HCT116 (cell line): Measurements from ENCODE around the gene PIK3CB. TPM values are rescaled to one million over a fixed set of nuclear protein-coding genes. Genes with fewer than 3 reads are reported as not detected.

Experiments used
- ATAC-seq: fragments of 200-7000 bp; cut with Tn5 transposase; 2 replicates; pipeline ENCODE4 v1.9.1; 2020; ENCODE audit warnings: mild to moderate bottlenecking, moderate library complexity
- BruUV-seq: library from RNA; stranded (reverse); fragments of 400-500 nt; replicated peaks from 2 replicates; lab custom pipeline; 2021; lab: Mats Ljungman, UMichigan
- CTCF ChIA-PET: fragments of 300-600 bp; sonication (Branson Sonifier 250); formaldehyde crosslinking; loops from one replicate; lab custom pipeline; 2021; ENCODE audit warnings: antibody characterized with exemption; lab: Charles Lee
- POLR2A ChIA-PET: fragments of 300-600, 350-600 bp; sonication (Branson Sonifier 250); formaldehyde crosslinking; loops from one replicate; lab custom pipeline; 2021; ENCODE audit warnings: antibody characterized with exemption; lab: Charles Lee
- RAD21 ChIA-PET, 2 experiments: fragments of 300-600 bp; sonication (Branson Sonifier 250); formaldehyde crosslinking; loops; one replicate each; lab custom pipeline; 2023; ENCODE audit warnings: low total read pairs in 2 of 2; ENCODE audit not compliant: uncharacterized antibody in 2 of 2, unreplicated experiment in 2 of 2, low non-redundant PET in 1 of 2; lab: Charles Lee
- DNase-seq: peaks from one replicate; pipeline ENCODE4 v3.0.0-alpha.2; 2010; ENCODE audit warnings: low read depth, low spot score
- H2AFZ ChIP-seq: fragments of 200-600 bp; shearing (Covaris generic), sonication (generic); 2 replicates; pipeline ENCODE4 v1.6.1; 2017; ENCODE audit warnings: low read depth, mixed run types, mixed read lengths, antibody characterized with exemption, low read length; ENCODE audit not compliant: poor library complexity, severe bottlenecking
- H3K27ac ChIP-seq: 2 replicates; pipeline ENCODE4 v1.5.1; 2012; ENCODE audit warnings: low read depth, low read length
- H3K27me3 ChIP-seq: fragments of 200-600 bp; sonication (generic); 2 replicates; pipeline ENCODE4 v1.6.1; 2016; ENCODE audit warnings: mixed run types, low read length, mixed read lengths; ENCODE audit not compliant: insufficient read depth
- H3K36me3 ChIP-seq, 2 experiments: fragments of 200-500 bp in 1 of 2; fragments of 200-600 bp in 1 of 2; sonication (Bioruptor generic) in 1 of 2; sonication (generic) in 1 of 2; 2 replicates each; pipeline versions ENCODE4 v1.5.1 to v1.6.1; 2014 to 2016; ENCODE audit warnings: low read length in 2 of 2, inconsistent platforms in 1 of 2, mixed read lengths in 1 of 2, mixed run types in 1 of 2; ENCODE audit not compliant: insufficient read depth in 2 of 2, control insufficient read depth in 1 of 2
- H3K4me1 ChIP-seq, 2 experiments: fragments of 200-600 bp in 1 of 2; sonication (generic) in 1 of 2; 2 replicates each; pipeline versions ENCODE4 v1.5.1 to v1.6.1; 2012 to 2017; ENCODE audit warnings: low read length in 2 of 2, inconsistent platforms in 1 of 2, mild to moderate bottlenecking in 1 of 2, mixed read lengths in 1 of 2, mixed run types in 1 of 2, moderate library complexity in 1 of 2; ENCODE audit not compliant: insufficient read depth in 2 of 2, control insufficient read depth in 1 of 2
- H3K4me2 ChIP-seq: fragments of 200-600 bp; sonication (generic); 2 replicates; pipeline ENCODE4 v1.6.1; 2017; ENCODE audit warnings: mixed run types, low read length, mixed read lengths
- H3K4me3 ChIP-seq, 2 experiments: fragments of 200-600 bp in 1 of 2; sonication (generic) in 1 of 2; replicated peaks in 1 of 2; 2 replicates each; pipeline ENCODE4 v1.5.1; 2011 to 2016; ENCODE audit warnings: low read length in 2 of 2, control low read depth in 1 of 2, low read depth in 1 of 2, mild to moderate bottlenecking in 1 of 2, mixed read lengths in 1 of 2, mixed run types in 1 of 2
- H3K79me2 ChIP-seq: fragments of 200-600 bp; sonication (generic); 2 replicates; pipeline ENCODE4 v1.6.1; 2017; ENCODE audit warnings: mild to moderate bottlenecking, mixed run types, low read length, moderate library complexity, mixed read lengths; ENCODE audit not compliant: insufficient read depth
- H3K9ac ChIP-seq: fragments of 200-600 bp; sonication (generic); 2 replicates; pipeline ENCODE4 v1.6.1; 2016; ENCODE audit warnings: low read length, mixed read lengths
- H3K9me2 ChIP-seq: fragments of 200-600 bp; sonication (generic), shearing (Covaris generic); 2 replicates; pipeline ENCODE4 v1.6.1; 2017; ENCODE audit warnings: mixed run types, mild to moderate bottlenecking, moderate library complexity; ENCODE audit not compliant: insufficient read depth
- H3K9me3 ChIP-seq, 2 experiments: fragments of 200-500 bp in 1 of 2; fragments of 200-600 bp in 1 of 2; sonication (Bioruptor generic) in 1 of 2; sonication (generic) in 1 of 2; 2 replicates each; pipeline ENCODE4 v1.6.1; 2014 to 2017; ENCODE audit warnings: low read length in 2 of 2, mixed read lengths in 2 of 2, inconsistent platforms in 1 of 2, low read depth in 1 of 2, mild to moderate bottlenecking in 1 of 2, mixed run types in 1 of 2, moderate library complexity in 1 of 2; ENCODE audit not compliant: control insufficient read depth in 1 of 2, insufficient read depth in 1 of 2
- H4K20me1 ChIP-seq: fragments of 200-600 bp; sonication (generic), shearing (Covaris generic); 2 replicates; pipeline ENCODE4 v1.6.1; 2017; ENCODE audit warnings: mixed run types, mild to moderate bottlenecking, moderate library complexity; ENCODE audit not compliant: insufficient read depth
- ATF3 ChIP-seq: IDR thresholded peaks from 2 replicates; pipeline ENCODE4 v1.6.1; 2012
- CBX3 ChIP-seq: IDR thresholded peaks from 2 replicates; pipeline ENCODE4 v1.6.1; 2012; ENCODE audit warnings: low read depth
- CEBPB ChIP-seq: IDR thresholded peaks from 2 replicates; pipeline ENCODE4 v1.6.1; 2012; ENCODE audit warnings: low read depth
- EGR1 ChIP-seq: IDR thresholded peaks from 2 replicates; pipeline ENCODE4 v1.6.1; 2012; ENCODE audit warnings: low read depth
- ELF1 ChIP-seq: IDR thresholded peaks from 2 replicates; pipeline ENCODE4 v1.6.1; 2012; ENCODE audit warnings: low read depth, borderline replicate concordance
- EZH2 ChIP-seq: fragments of 200-600 bp; sonication (generic); IDR thresholded peaks from 2 replicates; pipeline ENCODE4 v1.6.1; 2017; ENCODE audit warnings: antibody characterized with exemption, mixed run types
- EZH2phosphoT487 ChIP-seq: fragments of 200-600 bp; IDR thresholded peaks from 2 replicates; pipeline ENCODE4 v1.6.1; 2018; ENCODE audit warnings: antibody characterized with exemption, borderline replicate concordance
- FOSL1 ChIP-seq: IDR thresholded peaks from 2 replicates; pipeline ENCODE4 v1.6.1; 2012; ENCODE audit warnings: low read depth
- POLR2AphosphoS5 ChIP-seq: IDR thresholded peaks from 2 replicates; pipeline ENCODE4 v1.6.1; 2011; ENCODE audit warnings: mild to moderate bottlenecking, low read depth, low read length, moderate library complexity
- RAD21 ChIP-seq: IDR thresholded peaks from 2 replicates; pipeline ENCODE4 v1.6.1; 2012; ENCODE audit warnings: low read depth, mild to moderate bottlenecking
- REST ChIP-seq: IDR thresholded peaks from 2 replicates; pipeline ENCODE4 v1.6.1; 2012; ENCODE audit warnings: low read depth
- TCF7L2 ChIP-seq: IDR thresholded peaks from 2 replicates; pipeline ENCODE4 v1.7.0; 2011; ENCODE audit warnings: borderline replicate concordance, inconsistent platforms; ENCODE audit not compliant: insufficient read depth, insufficient read length; ENCODE audit errors: extremely low read depth
- YY1 ChIP-seq: IDR thresholded peaks from 2 replicates; pipeline ENCODE4 v1.6.1; 2011; ENCODE audit warnings: low read length, low read depth, moderate library complexity, mild to moderate bottlenecking; ENCODE audit not compliant: insufficient replicate concordance; ENCODE audit errors: extremely low read depth
- ZBTB33 ChIP-seq: IDR thresholded peaks from 2 replicates; pipeline ENCODE4 v1.6.1; 2011; ENCODE audit warnings: mild to moderate bottlenecking, low read length, moderate library complexity; ENCODE audit not compliant: insufficient replicate concordance; ENCODE audit errors: extremely low read depth
- ZFX ChIP-seq: fragments of 450-650 bp; IDR thresholded peaks from 2 replicates; pipeline ENCODE4 v1.6.1; 2017
- ZNF274 ChIP-seq: fragments of 200-500 bp; sonication (Bioruptor generic); IDR thresholded peaks from 2 replicates; pipeline ENCODE4 v1.6.1; 2014; ENCODE audit warnings: mild to moderate bottlenecking, low read depth, low read length, inconsistent platforms
- intact Hi-C: fragments of 100-400 bp; cut with micrococcal nuclease; formaldehyde crosslinking; loops from 2 replicates; pipeline ENCODE4 v1.10.0; 2022
- total RNA-seq: library from RNA; stranded (reverse); gene quantifications from one replicate; pipeline ENCODE4 v1.2.1, GENCODE V29; 2021; ENCODE audit not compliant: unreplicated experiment

PIK3CB gene
- total RNA-seq, 1 experiment from 2014 or later: 44.3 TPM

- BruUV-seq: no TSS peak
Observed at GRCh38 chr3:138692152-138692551, 142.6 kb downstream of the PIK3CB start.

More at GRCh38 chr3:138692152-138692551, 142.6 kb downstream of the PIK3CB start:
- no peak for ATAC-seq
- RAD21 ChIA-PET: no interaction called here
- no peak overlapping the region for H3K4me3 ChIP-seq
- no peak overlapping the region for H3K4me2 ChIP-seq
- H4K20me1 ChIP-seq: no peaks in the 10 kb centered on the region
- H3K9me2 ChIP-seq: no peaks in the 10 kb centered on the region
- peaks cover 13 to 14% of the 10 kb centered on the region in 2 experiments for H3K4me1 ChIP-seq
- POLR2A ChIA-PET: no interaction called here
- H3K9ac ChIP-seq: no peak overlapping the region
- H3K36me3 ChIP-seq: no peaks in the 10 kb centered on the region; a peak in 1 of 4 replicates
- no peak overlapping the region for H2AFZ ChIP-seq
- no peaks in the 10 kb centered on the region for H3K79me2 ChIP-seq
- intact Hi-C loops: loop anchor here (10.0 kb wide), 2 partner anchors 217 to 507 kb away; partner anchors contain the start of gene ARMC8
- TF ChIP-seq RAD21 (no peak), FOSL1 (no peak), EGR1 (no peak), ZFX (no peak), REST (no peak), CBX3 (no peak), EZH2 (no peak), ZNF274 (no peak), YY1 (no peak), EZH2phosphoT487 (no peak), TCF7L2 (no peak), ATF3 (no peak), ZBTB33 (no peak), ELF1 (no peak), CEBPB (no peak), POLR2AphosphoS5 (no peak)
- CTCF ChIA-PET: interaction anchor here (1.5 kb wide), 1 partner anchor 223 kb away, joined by 5 read pairs; no protein-coding TSS in a partner anchor
- H3K27ac ChIP-seq: no peak overlapping the region
- H3K27me3 ChIP-seq: no peaks in the 10 kb centered on the region
- DNase-seq: no peak
- no peaks in the 10 kb centered on the region for H3K9me3 ChIP-seq
